Naive thymus-derived CD4-positive, alpha-beta T cell (primary cell): Measurements from ENCODE around the gene P2RY6. TPM values are rescaled to one million over a fixed set of nuclear protein-coding genes. Genes with fewer than 3 reads are reported as not detected.

Experiments used
- ATAC-seq: fragments of 150-1000 bp; cut with Tn5 transposase; 2 replicates; pipeline ENCODE4 v1.10.0; 2021; ENCODE audit warnings: mild to moderate bottlenecking, moderate library complexity
- CTCF ChIA-PET: fragments of 350-600 bp; sonication (Branson Sonifier 250); formaldehyde crosslinking; loops from one replicate; lab custom pipeline; 2021; ENCODE audit warnings: antibody characterized with exemption; lab: Charles Lee
- POLR2A ChIA-PET: fragments of 350-600 bp; sonication (Branson Sonifier 250); formaldehyde crosslinking; loops from one replicate; lab custom pipeline; 2021; ENCODE audit warnings: antibody characterized with exemption, inconsistent platforms; lab: Charles Lee
- DNase-seq, 9 donors: peaks; one replicate each; pipeline versions ENCODE4 v3.0.0 to v3.0.0-alpha.2; 2020 to 2022; ENCODE audit warnings: mixed read lengths in 1 of 9
- H3K27ac ChIP-seq: one replicate; pipeline ENCODE4 v1.7.0; 2013; ENCODE audit warnings: mild to moderate bottlenecking, low read depth, low read length, moderate library complexity
- H3K27me3 ChIP-seq, 2 donors: one replicate each; pipeline ENCODE4 v1.7.0; 2013; ENCODE audit warnings: low read length in 2 of 2, mild to moderate bottlenecking in 2 of 2, moderate library complexity in 2 of 2; ENCODE audit not compliant: control insufficient read depth in 2 of 2, insufficient read depth in 2 of 2
- H3K36me3 ChIP-seq, 3 experiments: 1 replicate in 2 of 3; 2 replicates in 1 of 3; pipeline ENCODE4 v1.7.0; 2013; ENCODE audit warnings: low read length in 3 of 3, mild to moderate bottlenecking in 3 of 3, moderate library complexity in 1 of 3; ENCODE audit not compliant: insufficient read depth in 3 of 3, control insufficient read depth in 2 of 3
- H3K4me1 ChIP-seq, 2 donors: one replicate each; pipeline ENCODE4 v1.7.0; 2013; ENCODE audit warnings: low read length in 2 of 2, mild to moderate bottlenecking in 2 of 2, moderate library complexity in 1 of 2; ENCODE audit not compliant: control insufficient read depth in 2 of 2, insufficient read depth in 2 of 2
- H3K4me3 ChIP-seq: 2 replicates; pipeline ENCODE4 v1.7.0; 2013; ENCODE audit warnings: mild to moderate bottlenecking, low read length
- H3K9me3 ChIP-seq, 3 experiments: 1 replicate in 2 of 3; 2 replicates in 1 of 3; pipeline ENCODE4 v1.7.0; 2013; ENCODE audit warnings: low read length in 3 of 3; ENCODE audit not compliant: control insufficient read depth in 2 of 3
- H3K27ac Mint-ChIP-seq, 9 donors: one replicate each; pipeline ENCODE4 v1.8.0; 2020 to 2022; ENCODE audit warnings: mixed read lengths in 9 of 9, mild to moderate bottlenecking in 8 of 9, moderate library complexity in 5 of 9, inconsistent platforms in 2 of 9
- H3K27me3 Mint-ChIP-seq, 5 donors: one replicate each; pipeline ENCODE4 v1.8.0; 2021 to 2022; ENCODE audit warnings: mixed read lengths in 5 of 5, mild to moderate bottlenecking in 1 of 5
- H3K36me3 Mint-ChIP-seq, 5 donors: one replicate each; pipeline ENCODE4 v1.8.0; 2020 to 2022; ENCODE audit warnings: mixed read lengths in 5 of 5, mild to moderate bottlenecking in 3 of 5, inconsistent platforms in 1 of 5
- H3K4me1 Mint-ChIP-seq, 7 donors: one replicate each; pipeline ENCODE4 v1.8.0; 2020 to 2022; ENCODE audit warnings: mixed read lengths in 7 of 7, mild to moderate bottlenecking in 3 of 7, inconsistent platforms in 1 of 7
- H3K4me3 Mint-ChIP-seq, 10 donors: one replicate each; pipeline ENCODE4 v1.8.0; 2020 to 2022; ENCODE audit warnings: mild to moderate bottlenecking in 10 of 10, mixed read lengths in 10 of 10, moderate library complexity in 6 of 10, inconsistent platforms in 2 of 10
- H3K9me3 Mint-ChIP-seq, 11 donors: one replicate each; pipeline ENCODE4 v1.8.0; 2020 to 2022; ENCODE audit warnings: mixed read lengths in 11 of 11, mild to moderate bottlenecking in 4 of 11, inconsistent platforms in 1 of 11, moderate library complexity in 1 of 11
- intact Hi-C, 2 donors: fragments of 100-400 bp; cut with micrococcal nuclease; formaldehyde crosslinking; loops; one replicate each; pipeline ENCODE4 v1.15.1; 2023
- polyA plus RNA-seq, 2 donors: library from polyadenylated mRNA; unstranded; fragments of 300-500 nt; fragmentation: Illumina TruSeq; gene quantifications; one replicate each; pipeline ENCODE4 v1.2.3, GENCODE V29; 2021
- total RNA-seq, 6 experiments: library from RNA in 5 of 6; stranded (reverse) in 5 of 6; gene quantifications; 1 replicate in 5 of 6; 2 replicates in 1 of 6; pipeline ENCODE4 v1.2.3 and lab custom pipeline; 2021 to 2026

P2RY6 gene
- total and polyA plus RNA-seq, 7 experiments from 2014 or later: 0.34 to 1.8 (median 0.92) TPM; not detected in 4

DNA sequence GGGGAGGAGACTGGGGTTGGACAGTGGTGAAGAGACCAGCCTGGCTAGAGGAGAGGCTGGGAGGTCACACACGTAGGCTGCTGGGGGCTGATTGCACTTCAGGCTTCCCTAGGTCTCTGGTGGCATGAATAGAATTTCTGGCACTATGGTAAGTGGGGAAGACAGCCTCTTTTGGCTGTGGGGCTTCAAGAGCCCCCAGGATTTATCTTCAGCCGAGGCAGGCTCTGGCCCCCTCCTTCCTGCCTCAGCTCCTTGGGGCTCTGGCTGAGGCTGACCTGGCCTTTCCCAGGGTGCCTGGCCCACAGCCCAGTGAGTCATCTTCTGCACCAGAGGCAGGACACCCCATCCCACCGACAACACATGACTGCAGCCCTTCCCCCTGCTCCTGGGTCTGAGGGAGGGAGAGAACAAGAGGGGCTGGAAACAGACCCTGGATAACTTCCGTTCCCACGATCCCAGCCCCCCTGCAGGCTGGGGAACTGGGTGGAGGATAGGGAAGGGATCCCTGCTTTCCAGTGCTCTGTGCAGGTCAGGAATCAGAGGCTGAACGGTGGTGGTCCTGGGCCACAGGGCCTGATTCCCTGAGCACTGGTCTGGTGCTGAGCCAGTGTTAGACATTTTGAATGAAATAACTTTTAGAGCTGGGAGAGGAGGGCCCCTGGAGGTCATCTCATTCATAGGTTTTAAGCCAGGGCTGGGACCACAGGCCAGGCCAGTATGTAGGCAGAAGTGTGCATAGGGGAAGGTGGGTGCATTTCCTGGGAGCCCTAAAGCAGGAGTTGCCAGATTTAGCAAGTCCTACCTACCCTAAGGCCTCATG, 62.5 kb downstream of the P2RY6 start:
- H3K36me3 Mint-ChIP-seq: no peaks in the 10 kb centered on the region
- intact Hi-C loops: loop anchor here (1.0 kb wide), 3 partner anchors 27 to 503 kb away; no protein-coding TSS in a partner anchor
- H3K9me3 Mint-ChIP-seq: no peaks in the 10 kb centered on the region
- ATAC-seq (no peak), DNase-seq (no peak)
- no peaks in the 10 kb centered on the region for H3K36me3 ChIP-seq
- CTCF ChIA-PET: interaction anchor here (0.6 to 3.6 kb wide), 12 partner anchors 13 to 552 kb away, joined by 3 to 28 read pairs (median 5); partner anchors contain the start of gene ARHGEF17
- H3K27ac Mint-ChIP-seq: no peak overlapping the region
- H3K4me1 Mint-ChIP-seq: peaks cover 0 to 6% (median 0%) of the 10 kb centered on the region in 7 donors
- no peak overlapping the region for H3K27ac ChIP-seq
- H3K4me1 ChIP-seq: no peaks in the 10 kb centered on the region
- POLR2A ChIA-PET: interaction anchor here (1.3 kb wide), 1 partner anchor 39 kb away, joined by 3 read pairs; no protein-coding TSS in a partner anchor
- H3K9me3 ChIP-seq: no peaks in the 10 kb centered on the region
- no peak overlapping the region for H3K4me3 ChIP-seq
- H3K4me3 Mint-ChIP-seq: no peak overlapping the region
- H3K27me3 ChIP-seq: no peaks in the 10 kb centered on the region
- peaks cover 0 to 13% (median 0%) of the 10 kb centered on the region in 5 donors for H3K27me3 Mint-ChIP-seq

GRCh38 chr11:73335204-73335923, 63.2 kb downstream of the P2RY6 start:
- ChIA-PET CTCF (interaction anchor here (0.6 to 3.6 kb wide), 14 partner anchors 14 to 553 kb away, joined by 3 to 28 read pairs (median 5); partner anchors contain the start of gene ARHGEF17), POLR2A (interaction anchor here (1.3 kb wide), 1 partner anchor 40 kb away, joined by 3 read pairs; no protein-coding TSS in a partner anchor)
- Histone ChIP-seq H3K27ac (no peak overlapping the region), H3K4me1 (no peaks in the 10 kb centered on the region), H3K9me3 (no peaks in the 10 kb centered on the region), H3K27me3 (no peaks in the 10 kb centered on the region), H3K4me3 (no peak overlapping the region), H3K36me3 (no peaks in the 10 kb centered on the region)
- Mint-ChIP-seq H3K36me3 (no peaks in the 10 kb centered on the region), H3K9me3 (no peaks in the 10 kb centered on the region), H3K27ac (no peak overlapping the region), H3K4me1 (peaks cover 0 to 6% (median 0%) of the 10 kb centered on the region in 7 donors), H3K4me3 (no peak overlapping the region), H3K27me3 (peaks cover 0 to 11% (median 0%) of the 10 kb centered on the region in 5 donors)
- DNase-seq: peak; percentile 59 to 82 (median 68)
- intact Hi-C loops: loop anchor here (1.0 kb wide), 3 partner anchors 28 to 504 kb away; no protein-coding TSS in a partner anchor
- peak; percentile 92 for ATAC-seq

GRCh38 chr11:73337846-73338245, 65.7 kb downstream of the P2RY6 start:
- Mint-ChIP-seq H3K36me3 (no peaks in the 10 kb centered on the region), H3K9me3 (no peaks in the 10 kb centered on the region), H3K4me1 (peaks cover 0 to 6% (median 0%) of the 10 kb centered on the region in 7 donors), H3K27ac (no peak overlapping the region), H3K27me3 (peaks cover 0 to 11% (median 0%) of the 10 kb centered on the region in 5 donors), H3K4me3 (no peak overlapping the region)
- ChIA-PET POLR2A (no interaction called here), CTCF (interaction anchor here (0.6 to 3.6 kb wide), 4 partner anchors 14 to 150 kb away, joined by 3 to 28 read pairs (median 10); partner anchors contain the start of gene ARHGEF17)
- no peak for ATAC-seq
- no peaks in the 10 kb centered on the region for H3K9me3 ChIP-seq
- H3K27me3 ChIP-seq: no peaks in the 10 kb centered on the region
- no peak overlapping the region for H3K27ac ChIP-seq
- DNase-seq: no peak
- no peaks in the 10 kb centered on the region for H3K4me1 ChIP-seq
- intact Hi-C loops: no loop called here
- no peaks in the 10 kb centered on the region for H3K36me3 ChIP-seq
- no peak overlapping the region for H3K4me3 ChIP-seq

DNA sequence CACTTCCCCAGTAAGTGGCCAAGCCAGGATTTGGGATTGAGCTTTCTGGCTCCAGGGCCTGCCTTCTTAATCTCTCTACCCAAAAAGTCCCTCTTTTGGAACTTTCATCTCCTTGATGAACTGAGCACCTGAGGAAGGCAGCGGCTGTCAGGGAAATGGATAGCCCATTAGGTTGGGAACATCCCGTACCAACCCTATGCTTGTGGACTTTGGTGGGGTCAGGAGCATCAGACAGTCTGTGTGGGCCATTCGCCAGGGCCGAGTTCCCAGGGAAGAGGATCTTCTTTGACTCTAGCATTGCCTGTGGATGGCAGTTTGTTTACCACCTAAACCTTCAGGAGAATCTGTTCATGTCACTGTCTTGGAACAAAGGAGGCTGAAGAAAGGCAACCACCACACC, 66.1 kb downstream of the P2RY6 start:
- Histone ChIP-seq H3K27ac (no peak overlapping the region), H3K4me3 (no peak overlapping the region), H3K27me3 (no peaks in the 10 kb centered on the region), H3K36me3 (no peaks in the 10 kb centered on the region), H3K4me1 (no peaks in the 10 kb centered on the region), H3K9me3 (no peaks in the 10 kb centered on the region)
- ChIA-PET POLR2A (no interaction called here), CTCF (interaction anchor here (3.6 kb wide), 1 partner anchor 32 kb away, joined by 28 read pairs; the partner anchor contains the start of gene ARHGEF17)
- Mint-ChIP-seq H3K4me1 (peaks cover 0 to 6% (median 0%) of the 10 kb centered on the region in 7 donors), H3K9me3 (no peaks in the 10 kb centered on the region), H3K27ac (no peak overlapping the region), H3K36me3 (no peaks in the 10 kb centered on the region), H3K4me3 (no peak overlapping the region), H3K27me3 (peaks cover 0 to 11% (median 0%) of the 10 kb centered on the region in 5 donors)
- intact Hi-C loops: no loop called here
- no peak for ATAC-seq
- no peak for DNase-seq

DNA sequence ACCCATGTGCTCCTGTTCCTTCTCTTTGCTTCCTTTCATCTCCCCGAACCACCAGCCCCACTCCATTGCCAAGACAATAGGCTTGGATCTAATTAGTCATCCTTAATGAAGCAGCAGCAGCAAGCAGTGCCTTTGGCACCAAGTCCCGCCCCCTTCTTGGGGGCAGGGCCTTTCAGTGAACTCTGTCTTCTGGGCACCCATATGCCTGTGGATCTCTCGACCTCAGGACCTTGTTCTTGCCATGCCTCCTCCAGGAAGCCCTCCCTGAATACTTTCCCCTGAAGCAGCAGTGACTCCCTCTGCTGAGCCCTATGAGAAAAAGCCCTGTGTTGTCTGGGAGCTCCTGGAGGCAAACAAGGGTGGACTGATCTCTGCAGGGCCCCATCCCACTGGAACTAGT, 68.0 kb downstream of the P2RY6 start:
- Histone ChIP-seq H3K27ac (no peak overlapping the region), H3K36me3 (no peaks in the 10 kb centered on the region), H3K9me3 (no peaks in the 10 kb centered on the region), H3K4me3 (no peak overlapping the region), H3K27me3 (no peaks in the 10 kb centered on the region), H3K4me1 (no peaks in the 10 kb centered on the region)
- intact Hi-C loops: no loop called here
- DNase-seq: no peak
- Mint-ChIP-seq H3K9me3 (no peaks in the 10 kb centered on the region), H3K27ac (no peak overlapping the region), H3K4me3 (no peak overlapping the region), H3K4me1 (peaks cover 0 to 4% (median 0%) of the 10 kb centered on the region in 7 donors), H3K36me3 (no peaks in the 10 kb centered on the region), H3K27me3 (peaks cover 0 to 8% (median 0%) of the 10 kb centered on the region in 5 donors)
- ChIA-PET POLR2A (no interaction called here), CTCF (interaction anchor here (0.6 kb wide), 1 partner anchor 46 kb away, joined by 3 read pairs; no protein-coding TSS in a partner anchor)
- ATAC-seq: no peak

DNA sequence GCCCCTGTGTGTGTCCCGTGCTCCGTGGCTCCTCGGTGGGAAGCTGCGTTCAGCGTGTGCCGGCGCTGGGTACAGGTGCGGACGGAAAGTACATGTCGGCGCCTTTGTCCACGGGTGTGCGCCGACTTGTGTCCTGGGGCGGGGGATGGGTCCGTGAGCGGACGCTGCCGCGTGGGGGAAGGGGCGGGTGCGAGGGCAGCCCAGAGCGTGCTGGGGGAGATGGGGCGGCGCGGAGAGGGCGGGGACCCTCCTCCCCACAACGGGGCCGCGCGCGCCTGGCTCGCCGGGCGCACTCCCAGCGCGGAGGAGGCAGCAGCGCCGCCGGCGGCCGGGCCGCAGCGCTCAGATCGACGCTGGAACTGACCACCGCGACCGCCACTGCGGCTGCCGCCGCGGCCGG, 70.5 kb downstream of the P2RY6 start:
- Mint-ChIP-seq H3K4me1 (no peaks in the 10 kb centered on the region), H3K36me3 (no peaks in the 10 kb centered on the region), H3K27ac (no peak overlapping the region), H3K27me3 (peaks cover 0 to 10% (median 7%) of the 10 kb centered on the region in 5 donors), H3K9me3 (no peaks in the 10 kb centered on the region), H3K4me3 (no peak overlapping the region)
- ChIA-PET CTCF (no interaction called here), POLR2A (no interaction called here)
- H3K9me3 ChIP-seq: no peaks in the 10 kb centered on the region
- no peak for DNase-seq
- ATAC-seq: no peak
- intact Hi-C loops: no loop called here
- H3K27ac ChIP-seq: no peak overlapping the region
- no peaks in the 10 kb centered on the region for H3K4me1 ChIP-seq
- H3K4me3 ChIP-seq: no peak overlapping the region
- H3K36me3 ChIP-seq: no peaks in the 10 kb centered on the region
- H3K27me3 ChIP-seq: no peaks in the 10 kb centered on the region
